Transverse colon (tissue), 4 donors: ENCODE measurements around the gene ZFAND3. TPM values are rescaled to one million over a fixed set of nuclear protein-coding genes. Genes with fewer than 3 reads are reported as not detected.

Experiments
- DNase-seq: peaks from one replicate; pipeline ENCODE4 v3.0.0-alpha.2; 2019
- H3K27ac ChIP-seq, 4 donors: fragments of 200-600 bp; sonication (generic); 2 replicates each; pipeline ENCODE4 v1.5.1; 2016 to 2018; ENCODE audit warnings: inconsistent platforms in 4 of 4
- H3K27me3 ChIP-seq: fragments of 200-600 bp; sonication (generic); 2 replicates; pipeline ENCODE4 v1.5.1; 2017; ENCODE audit warnings: inconsistent platforms
- H3K36me3 ChIP-seq, 4 donors: fragments of 200-600 bp; sonication (generic); 2 replicates each; pipeline ENCODE4 v1.5.1; 2017 to 2019; ENCODE audit warnings: inconsistent platforms in 4 of 4
- H3K4me1 ChIP-seq, 4 donors: fragments of 200-600 bp; sonication (generic); 2 replicates each; pipeline ENCODE4 v1.5.1; 2017 to 2020; ENCODE audit warnings: inconsistent platforms in 4 of 4
- H3K4me3 ChIP-seq, 4 donors: fragments of 200-600 bp; sonication (generic); 1 replicate in 1 of 4; 2 replicates in 3 of 4; pipeline versions ENCODE4 v1.5.1 to v1.6.1; 2017 to 2019; ENCODE audit warnings: inconsistent platforms in 4 of 4
- H3K9me3 ChIP-seq, 2 donors: fragments of 200-600 bp; sonication (generic); 2 replicates each; pipeline ENCODE4 v1.5.1; 2017 to 2019; ENCODE audit warnings: inconsistent platforms in 2 of 2
- CTCF ChIP-seq, 5 experiments: fragments of 200-600 bp in 3 of 5; fragments of 450-650 bp in 2 of 5; sonication (generic) in 3 of 5; IDR thresholded peaks; 1 replicate in 2 of 5; 2 replicates in 3 of 5; pipeline ENCODE4 v1.5.1; 2016 to 2017; ENCODE audit warnings: antibody characterized with exemption in 5 of 5, inconsistent platforms in 3 of 5, mild to moderate bottlenecking in 2 of 5, moderate library complexity in 1 of 5
- EP300 ChIP-seq: sonication (generic); formaldehyde crosslinking; IDR thresholded peaks from one replicate; pipeline ENCODE4 v1.6.1; 2017; ENCODE audit warnings: antibody characterized with exemption, low read depth
- POLR2A ChIP-seq: fragments of 450-650 bp; IDR thresholded peaks from one replicate; pipeline ENCODE4 v1.6.1; 2016; ENCODE audit warnings: antibody characterized with exemption, mild to moderate bottlenecking, moderate library complexity
- POLR2AphosphoS5 ChIP-seq, 3 donors: sonication (generic); formaldehyde crosslinking; IDR thresholded peaks; one replicate each; pipeline ENCODE4 v1.6.1; 2016; ENCODE audit warnings: antibody characterized with exemption in 3 of 3
- WGBS, 2 donors: methylation state at CpG; one replicate each; pipeline ENCODE4 v1.1.5; 2018; ENCODE audit warnings: low coverage in 1 of 2; 5-methylcytosine and 5-hydroxymethylcytosine counted together
- in situ Hi-C, 4 donors: fragments of 200-750 bp; cut with MboI; loops; one replicate each; pipeline versions ENCODE4 v1.15.0 to v1.15.1; 2017; ENCODE audit warnings: low sequenced_read_pairs in 3 of 4, low pct_ligation_motif_present in 1 of 4, low pct_unique_long_range_greater_than_20kb in 1 of 4
- intact Hi-C: fragments of 100-400 bp; cut with DNase I; formaldehyde crosslinking; loops from one replicate; pipeline ENCODE4 v1.15.1; 2023; ENCODE audit warnings: low total_unique reads
- total RNA-seq, 4 donors: library from RNA; depleted of rRNA; stranded (reverse); fragments of >200 nt; gene quantifications; one replicate each; pipeline ENCODE4 v1.1.0, GENCODE V29; 2016

The ZFAND3 gene
- total RNA-seq, 4 donors from 2014 or later = 20.5 to 83.4 (median 36.5) TPM

- no peak overlapping the region for H3K4me3 ChIP-seq
- no peak for DNase-seq
- TF ChIP-seq EP300 (no peak), CTCF (IDR thresholded peaks at IDR 0.05) (no peak), POLR2AphosphoS5 (IDR thresholded peaks at IDR 0.05) (no peak), POLR2A (no peak)
- no peaks in the 10 kb centered on the region for H3K27me3 ChIP-seq
- 84 to 93% methylated on average over 2 to 3 of the region's 3 CpGs for WGBS, 2 donors
- peaks cover 0 to 5% (median 0%) of the 10 kb centered on the region in 4 donors for H3K36me3 ChIP-seq
- intact Hi-C loops = no loop called here
- in situ Hi-C loops = no loop called here
- H3K27ac ChIP-seq = no peak overlapping the region
- H3K9me3 ChIP-seq = no peaks in the 10 kb centered on the region
- peaks cover 0 to 4% (median 0%) of the 10 kb centered on the region in 4 donors for H3K4me1 ChIP-seq
Observed at GRCh38 chr6:38088829-38089228, 269.3 kb downstream of the ZFAND3 start.

- H3K27ac ChIP-seq = no peak overlapping the region
- H3K36me3 ChIP-seq = no peaks in the 10 kb centered on the region
- intact Hi-C loops = no loop called here
- no peak overlapping the region for H3K4me3 ChIP-seq
- DNase-seq = no peak
- TF ChIP-seq EP300 (no peak), CTCF (IDR thresholded peaks at IDR 0.05) (no peak), POLR2A (no peak), POLR2AphosphoS5 (IDR thresholded peaks at IDR 0.05) (no peak)
- WGBS, 2 donors = 65 to 75% methylated on average over 4 to 6 of the region's 6 CpGs
- H3K4me1 ChIP-seq = peaks cover 0 to 5% (median 2%) of the 10 kb centered on the region in 4 donors
- in situ Hi-C loops = no loop called here
- H3K27me3 ChIP-seq = no peaks in the 10 kb centered on the region
- H3K9me3 ChIP-seq = no peaks in the 10 kb centered on the region
Observed at GRCh38 chr6:38091613-38092012, 272.1 kb downstream of the ZFAND3 start.

- H3K9me3 ChIP-seq = no peaks in the 10 kb centered on the region
- 78 to 87% methylated on average over 2 to 4 of the region's 4 CpGs for WGBS, 2 donors
- no peak overlapping the region for H3K27ac ChIP-seq
- no peaks in the 10 kb centered on the region for H3K36me3 ChIP-seq
- no peak for DNase-seq
- peaks cover 0 to 5% (median 2%) of the 10 kb centered on the region in 4 donors for H3K4me1 ChIP-seq
- intact Hi-C loops = no loop called here
- TF ChIP-seq POLR2A (no peak), CTCF (IDR thresholded peaks at IDR 0.05) (no peak), POLR2AphosphoS5 (IDR thresholded peaks at IDR 0.05) (no peak), EP300 (no peak)
- H3K27me3 ChIP-seq = no peaks in the 10 kb centered on the region
- in situ Hi-C loops = no loop called here
- no peak overlapping the region for H3K4me3 ChIP-seq
Observed at GRCh38 chr6:38092465-38092864, 272.9 kb downstream of the ZFAND3 start.

GRCh38 chr6:38092964-38093363 is 273.4 kb downstream of the ZFAND3 start:
- no peaks in the 10 kb centered on the region for H3K9me3 ChIP-seq
- intact Hi-C loops = no loop called here
- no peak overlapping the region for H3K27ac ChIP-seq
- H3K4me1 ChIP-seq = peaks cover 0 to 5% (median 2%) of the 10 kb centered on the region in 4 donors
- TF ChIP-seq POLR2A (no peak), CTCF (IDR thresholded peaks at IDR 0.05) (no peak), POLR2AphosphoS5 (IDR thresholded peaks at IDR 0.05) (no peak), EP300 (no peak)
- H3K36me3 ChIP-seq = no peaks in the 10 kb centered on the region
- in situ Hi-C loops = no loop called here
- H3K4me3 ChIP-seq = no peak overlapping the region
- no peak for DNase-seq
- H3K27me3 ChIP-seq = no peaks in the 10 kb centered on the region
